Astrocyte (in vitro differentiated cells and primary cell): ENCODE data around the gene STK40. TPM values are rescaled to one million over a fixed set of nuclear protein-coding genes. Genes with fewer than 3 reads are reported as not detected.

ENCODE experiments used
- DNase-seq: peaks from one replicate; pipeline ENCODE4 v3.0.0-alpha.2; 2010; ENCODE audit warnings: low read depth
- FAIRE-seq: peaks from 2 replicates; lab custom pipeline; 2011; peaks lifted over from hg19 to GRCh38; lab: Jason Lieb, UNC
- H2AFZ ChIP-seq: 2 replicates; pipeline ENCODE4 v1.6.0; 2012; ENCODE audit warnings: low read depth, low read length, inconsistent platforms
- H3K27ac ChIP-seq: 2 replicates; pipeline ENCODE4 v1.5.1; 2011; ENCODE audit warnings: low read depth, low read length, inconsistent platforms
- H3K27me3 ChIP-seq: 2 replicates; pipeline ENCODE4 v1.6.0; 2011; ENCODE audit warnings: low read length, inconsistent platforms; ENCODE audit not compliant: insufficient read depth
- H3K36me3 ChIP-seq: 2 replicates; pipeline ENCODE4 v1.5.1; 2011; ENCODE audit warnings: low read length, inconsistent platforms; ENCODE audit not compliant: insufficient read depth
- H3K4me1 ChIP-seq: 2 replicates; pipeline ENCODE4 v1.5.1; 2011; ENCODE audit warnings: low read length, inconsistent platforms; ENCODE audit not compliant: insufficient read depth
- H3K4me2 ChIP-seq: 2 replicates; pipeline ENCODE4 v1.6.0; 2012; ENCODE audit warnings: low read length, inconsistent platforms
- H3K4me3 ChIP-seq: 2 replicates; pipeline ENCODE4 v1.5.1; 2011; ENCODE audit warnings: low read depth, mild to moderate bottlenecking, low read length, inconsistent platforms; ENCODE audit not compliant: insufficient read depth
- H3K79me2 ChIP-seq: 2 replicates; pipeline ENCODE4 v1.6.0; 2012; ENCODE audit warnings: mild to moderate bottlenecking, low read length, inconsistent platforms; ENCODE audit not compliant: insufficient read depth
- H3K9ac ChIP-seq: 2 replicates; pipeline ENCODE4 v1.6.0; 2012; ENCODE audit warnings: mild to moderate bottlenecking, low read length, inconsistent platforms
- H3K9me3 ChIP-seq: 2 replicates; pipeline ENCODE4 v1.5.1; 2012; ENCODE audit warnings: low read depth, mild to moderate bottlenecking, low read length, inconsistent platforms; ENCODE audit not compliant: insufficient read depth
- H4K20me1 ChIP-seq: 2 replicates; pipeline ENCODE4 v1.6.0; 2012; ENCODE audit warnings: low read length, inconsistent platforms; ENCODE audit not compliant: insufficient read depth
- H3K27ac Mint-ChIP-seq: one replicate; pipeline ENCODE4 v1.8.0; 2021; ENCODE audit warnings: mild to moderate bottlenecking, mixed read lengths; ENCODE audit not compliant: unreplicated experiment
- H3K27me3 Mint-ChIP-seq: one replicate; pipeline ENCODE4 v1.8.0; 2021; ENCODE audit warnings: low read depth, mixed read lengths; ENCODE audit not compliant: unreplicated experiment
- H3K36me3 Mint-ChIP-seq: one replicate; pipeline ENCODE4 v1.8.0; 2021; ENCODE audit warnings: low read depth, mixed read lengths; ENCODE audit not compliant: unreplicated experiment
- H3K4me1 Mint-ChIP-seq: one replicate; pipeline ENCODE4 v1.8.0; 2021; ENCODE audit warnings: low read depth, mixed read lengths; ENCODE audit not compliant: unreplicated experiment
- H3K4me3 Mint-ChIP-seq: one replicate; pipeline ENCODE4 v1.8.0; 2021; ENCODE audit warnings: mild to moderate bottlenecking, moderate library complexity, mixed read lengths; ENCODE audit not compliant: unreplicated experiment
- H3K9me3 Mint-ChIP-seq: one replicate; pipeline ENCODE4 v1.8.0; 2021; ENCODE audit warnings: mild to moderate bottlenecking, mixed read lengths; ENCODE audit not compliant: unreplicated experiment
- CTCF ChIP-seq: IDR thresholded peaks from 2 replicates; pipeline ENCODE4 v1.5.1; 2011; ENCODE audit warnings: low read depth, mild to moderate bottlenecking, inconsistent platforms, low read length, moderate library complexity; ENCODE audit not compliant: insufficient read depth
- EZH2 ChIP-seq: IDR thresholded peaks from 2 replicates; pipeline ENCODE4 v1.6.1; 2012; ENCODE audit warnings: mild to moderate bottlenecking, low read length, inconsistent platforms; ENCODE audit not compliant: insufficient read depth
- total RNA-seq: library from RNA; stranded (reverse); gene quantifications from 2 replicates; pipeline ENCODE4 v1.2.1, GENCODE V29; 2021

The STK40 gene
- total RNA-seq, 1 donor from 2014 or later, result 71.1 TPM

GRCh38 chr1:36354486-36354885 lies 31.2 kb downstream of the STK40 start:
- H3K4me2 ChIP-seq, result no peak overlapping the region
- Mint-ChIP-seq H3K9me3 (no peaks in the 10 kb centered on the region), H3K4me3 (no peak overlapping the region), H3K27me3 (no peaks in the 10 kb centered on the region), H3K4me1 (peaks cover 45% of the 10 kb centered on the region), H3K27ac (no peak overlapping the region), H3K36me3 (peaks cover 37% of the 10 kb centered on the region)
- H2AFZ ChIP-seq, result no peak overlapping the region
- H3K27ac ChIP-seq, result no peak overlapping the region
- H3K36me3 ChIP-seq, result peaks cover 30% of the 10 kb centered on the region
- TF ChIP-seq EZH2 (no peak), CTCF (no peak)
- peaks cover 12% of the 10 kb centered on the region for H4K20me1 ChIP-seq
- DNase-seq (no peak), FAIRE-seq (no peak)
- H3K4me1 ChIP-seq, result peaks cover 42% of the 10 kb centered on the region
- H3K27me3 ChIP-seq, result no peaks in the 10 kb centered on the region
- no peaks in the 10 kb centered on the region for H3K9me3 ChIP-seq
- no peak overlapping the region for H3K4me3 ChIP-seq
- peaks cover 22% of the 10 kb centered on the region for H3K79me2 ChIP-seq
- no peak overlapping the region for H3K9ac ChIP-seq

DNA sequence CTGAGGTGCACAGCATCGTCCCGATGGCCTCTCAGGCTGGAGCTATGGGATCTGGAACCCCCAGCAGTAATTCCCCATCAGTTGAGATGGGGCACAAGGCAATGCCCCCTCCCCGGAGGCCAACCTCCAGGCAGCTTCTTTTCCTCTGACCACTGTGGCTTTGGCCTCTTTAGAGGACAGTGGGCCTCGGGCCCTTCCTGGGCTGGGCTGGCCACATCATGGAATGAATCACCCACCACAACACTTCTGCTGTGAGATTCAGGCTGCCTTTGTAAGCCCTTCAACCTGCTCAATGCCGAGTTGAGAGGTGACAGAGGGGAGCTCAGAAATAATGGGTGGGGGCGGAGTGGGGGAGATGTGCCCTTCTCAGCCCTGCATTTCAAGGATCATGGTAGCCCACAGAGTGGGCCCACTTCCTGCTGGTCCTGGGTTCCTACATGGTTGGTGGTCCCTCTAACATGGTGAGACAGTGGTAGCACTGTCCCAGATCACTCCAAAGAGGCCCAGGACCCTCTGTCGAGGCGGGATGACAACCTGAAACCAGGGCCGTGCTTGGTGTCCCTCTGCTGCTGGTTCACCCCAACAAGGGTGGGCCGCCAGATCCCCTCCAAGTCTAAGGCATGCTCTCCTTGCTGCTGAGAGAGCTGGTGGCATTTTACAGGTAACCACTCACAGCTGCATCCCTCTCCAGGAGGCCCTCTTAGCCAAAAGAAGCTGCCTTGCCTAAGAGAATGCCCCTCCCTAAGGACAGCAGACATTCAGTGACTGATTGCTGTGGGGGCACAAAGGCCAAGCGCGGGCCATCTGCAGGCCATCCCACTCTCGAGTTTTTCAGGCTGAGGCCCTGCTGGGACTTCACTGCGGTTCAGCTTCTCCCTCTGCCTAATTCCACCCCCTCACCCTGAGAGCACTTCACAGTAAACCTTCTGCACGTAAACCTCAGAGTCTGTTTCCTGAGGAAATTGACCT lies 32.5 kb downstream of the STK40 start:
- peaks cover 47% of the 10 kb centered on the region for H3K4me1 ChIP-seq
- H3K4me3 Mint-ChIP-seq, result no peak overlapping the region
- peak overlapping the region; percentile 20 for H3K4me3 ChIP-seq
- H3K79me2 ChIP-seq, result peaks cover 10% of the 10 kb centered on the region
- H3K36me3 Mint-ChIP-seq, result peaks cover 36% of the 10 kb centered on the region
- no peaks in the 10 kb centered on the region for H3K27me3 ChIP-seq
- peaks cover 26% of the 10 kb centered on the region for H3K36me3 ChIP-seq
- peaks cover under 1% of the 10 kb centered on the region for H4K20me1 ChIP-seq
- H3K27me3 Mint-ChIP-seq, result no peaks in the 10 kb centered on the region
- peak overlapping the region; percentile 98 for H3K27ac ChIP-seq
- peak overlapping the region; percentile 100 for H3K27ac Mint-ChIP-seq
- H3K9me3 ChIP-seq, result no peaks in the 10 kb centered on the region
- no peak overlapping the region for H2AFZ ChIP-seq
- peak; percentile 78 for DNase-seq
- no peak for TF ChIP-seq CTCF
- no peak for TF ChIP-seq EZH2
- H3K9ac ChIP-seq, result peak overlapping the region; percentile 84
- FAIRE-seq, result no peak
- H3K4me1 Mint-ChIP-seq, result peaks cover 54% of the 10 kb centered on the region
- H3K9me3 Mint-ChIP-seq, result no peaks in the 10 kb centered on the region
- peak overlapping the region; percentile 83 for H3K4me2 ChIP-seq
